GM12878 (cell line): ENCODE measurements around the gene AKR1B15. TPM values are rescaled to one million over a fixed set of nuclear protein-coding genes. Genes with fewer than 3 reads are reported as not detected.

ENCODE experiments used
- ATAC-seq: fragments of 200-7000 bp; cut with Tn5 transposase; 3 replicates; pipeline ENCODE4 v1.9.1; 2020; ENCODE audit warnings: mild to moderate bottlenecking, moderate library complexity
- BruUV-seq: library from RNA; stranded (reverse); fragments of 400-500 nt; replicated peaks from 2 replicates; lab custom pipeline; 2021; lab: Mats Ljungman, UMichigan
- CTCF ChIA-PET: fragments of 300-600 bp; sonication (Branson Sonifier 250); formaldehyde crosslinking; extraction: SDS; loops from one replicate; lab custom pipeline; 2021; ENCODE audit warnings: inconsistent platforms; lab: Yijun Ruan, JAX
- POLR2A ChIA-PET: fragments of 350-600 bp; formaldehyde crosslinking; extraction: SDS; loops from one replicate; lab custom pipeline; 2021; ENCODE audit warnings: inconsistent platforms; lab: Charles Lee
- RAD21 ChIA-PET: fragments of 300-600 bp; sonication (Branson Sonifier 250); formaldehyde crosslinking; loops from one replicate; lab custom pipeline; 2023; ENCODE audit warnings: antibody characterized with exemption; ENCODE audit not compliant: unreplicated experiment; lab: Charles Lee
- SMC1A ChIA-PET: fragments of 300-600 bp; sonication (Branson Sonifier 250); formaldehyde crosslinking; loops from one replicate; lab custom pipeline; 2023; ENCODE audit not compliant: unreplicated experiment, uncharacterized antibody; lab: Charles Lee
- DNase-seq: peaks from one replicate; pipeline ENCODE4 v3.0.0-alpha.2; 2011; ENCODE audit warnings: low read depth, low spot score
- FAIRE-seq: peaks from 3 replicates; lab custom pipeline; 2011; peaks lifted over from hg19 to GRCh38; lab: Jason Lieb, UNC
- H2AFZ ChIP-seq: 2 replicates; pipeline ENCODE4 v1.6.0; 2011; ENCODE audit warnings: low read depth, low read length, control low read depth; ENCODE audit not compliant: control insufficient read depth
- H3K27ac ChIP-seq: 2 replicates; pipeline ENCODE4 v1.5.1; 2011; ENCODE audit warnings: control low read depth; ENCODE audit not compliant: control insufficient read depth, insufficient read depth
- H3K27me3 ChIP-seq, 2 experiments: replicated peaks in 1 of 2; 2 replicates each; pipeline versions ENCODE4 v1.6.0 to v1.6.1; 2011; ENCODE audit warnings: low read length in 1 of 2; ENCODE audit not compliant: control insufficient read depth in 2 of 2, insufficient read depth in 2 of 2
- H3K36me3 ChIP-seq, 2 experiments: 2 replicates each; pipeline ENCODE4 v1.5.1; 2011; ENCODE audit warnings: low read length in 1 of 2; ENCODE audit not compliant: control insufficient read depth in 2 of 2, insufficient read depth in 2 of 2
- H3K4me1 ChIP-seq: 2 replicates; pipeline ENCODE4 v1.6.1; 2011; ENCODE audit warnings: mild to moderate bottlenecking, low read length, moderate library complexity, mixed read lengths; ENCODE audit not compliant: control insufficient read depth, insufficient read depth
- H3K4me2 ChIP-seq: 2 replicates; pipeline ENCODE4 v1.6.0; 2011; ENCODE audit warnings: control low read depth; ENCODE audit not compliant: control insufficient read depth, insufficient read depth
- H3K4me3 ChIP-seq: fragments of 200-600 bp; sonication (generic); 2 replicates; pipeline ENCODE4 v1.5.1; 2016
- H3K79me2 ChIP-seq: 2 replicates; pipeline ENCODE4 v1.6.0; 2011; ENCODE audit warnings: low read length; ENCODE audit not compliant: control insufficient read depth, insufficient read depth
- H3K9ac ChIP-seq: 2 replicates; pipeline ENCODE4 v1.8.0; 2011; ENCODE audit warnings: low read length, control low read depth, mixed read lengths; ENCODE audit not compliant: control insufficient read depth, insufficient read depth
- H3K9me3 ChIP-seq: replicated peaks from 3 replicates; pipeline ENCODE4 v1.5.1; 2011; ENCODE audit warnings: mild to moderate bottlenecking, low read length; ENCODE audit not compliant: control insufficient read depth, insufficient read depth
- H4K20me1 ChIP-seq: 2 replicates; pipeline ENCODE4 v1.6.0; 2011; ENCODE audit not compliant: control insufficient read depth, insufficient read depth
- CTCF ChIP-seq, 3 experiments: IDR thresholded peaks in 2 of 3; conservative IDR thresholded peaks in 1 of 3; 2 replicates each; pipeline ENCODE4 v1.5.1; 2011; ENCODE audit warnings: low read depth in 3 of 3, low read length in 3 of 3, mild to moderate bottlenecking in 3 of 3, control low read depth in 2 of 3, moderate library complexity in 2 of 3, inconsistent platforms in 1 of 3, mixed read lengths in 1 of 3; ENCODE audit not compliant: control insufficient read depth in 2 of 3, insufficient read depth in 1 of 3; ENCODE audit errors: extremely low read depth in 1 of 3
- IKZF2 ChIP-seq, 2 experiments: fragments of 450-650 bp; IDR thresholded peaks; 2 replicates each; pipeline ENCODE4 v1.6.1; 2017; ENCODE audit warnings: mild to moderate bottlenecking in 2 of 2, moderate library complexity in 2 of 2
- RAD21 ChIP-seq: IDR thresholded peaks from 2 replicates; pipeline ENCODE4 v1.6.1; 2011; ENCODE audit warnings: mild to moderate bottlenecking, low read depth, low read length, moderate library complexity; ENCODE audit not compliant: insufficient read depth
- SMC3 ChIP-seq: IDR thresholded peaks from 2 replicates; pipeline ENCODE4 v1.6.1; 2011; ENCODE audit warnings: low read length, improper control_type of control experiment, borderline replicate concordance
- WGBS: methylation state at CpG from one replicate; pipeline ENCODE4 v1.1.6; 2016; ENCODE audit warnings: low lambda C conversion rate; ENCODE audit not compliant: insufficient replicate concordance, insufficient coverage; ENCODE audit errors: missing lambda C conversion rate; 5-methylcytosine and 5-hydroxymethylcytosine counted together
- in situ Hi-C: fragments of 300-500 bp; cut with MboI; formaldehyde crosslinking; loops from 9 replicates; pipeline ENCODE4 v1.14.3; 2018; ENCODE audit warnings: mixed read lengths
- intact Hi-C: fragments of 100-400 bp; cut with micrococcal nuclease; formaldehyde crosslinking; loops from one replicate; pipeline ENCODE4 v1.14.2; 2022; ENCODE audit not compliant: unreplicated experiment
- polyA plus RNA-seq, 11 experiments: library from polyadenylated mRNA; depleted of rRNA in 4 of 11; unstranded in 6 of 11; stranded (reverse) in 5 of 11; fragments of >200 nt; fragmentation: Nextera tagmentation in 4 of 11; fragmentation: Illumina TruSeq in 1 of 11; extraction: Ambion mirVana in 4 of 11; extraction: Trizol in 1 of 11; gene quantifications; 1 replicate in 1 of 11; 2 replicates in 10 of 11; pipeline versions ENCODE4 v1.2.1 to v1.2.3, GENCODE V29; 2011 to 2016; ENCODE audit warnings: inconsistent platforms in 2 of 11, missing spikeins in 2 of 11, low read depth in 1 of 11
- total RNA-seq, 4 experiments: library from RNA; depleted of rRNA in 3 of 4; stranded (reverse); fragments of >200 nt in 3 of 4; fragmentation: Illumina TruSeq in 1 of 4; extraction: Trizol in 1 of 4; gene quantifications; 2 replicates each; pipeline versions ENCODE4 v1.2.1 to v1.2.3, GENCODE V29; 2013 to 2021

Gene AKR1B15
- total and polyA plus RNA-seq, 10 of the 15 experiments (the other 5 are each of a cell fraction or from before 2014, with no cell fraction given), result 0.06 TPM; not detected in 9

- ChIA-PET SMC1A (interaction anchor here (1.3 to 6.7 kb wide), 4 partner anchors 34 to 93 kb away, joined by 3 to 75 read pairs (median 6); partner anchors contain the start of gene AKR1B15), CTCF (interaction anchor here (1.1 to 7.5 kb wide), 16 partner anchors 11 to 276 kb away, joined by 3 to 129 read pairs (median 6); partner anchors contain the start of genes AKR1B1 and AKR1B15), RAD21 (interaction anchor here (1.6 to 3.7 kb wide), 3 partner anchors 80 to 95 kb away, joined by 10 to 23 read pairs (median 19); no protein-coding TSS in a partner anchor), POLR2A (no interaction called here)
- Histone ChIP-seq H3K9me3 (no peaks in the 10 kb centered on the region), H3K4me2 (no peak overlapping the region), H2AFZ (no peak overlapping the region), H3K36me3 (no peaks in the 10 kb centered on the region), H3K79me2 (no peaks in the 10 kb centered on the region), H3K9ac (no peak overlapping the region), H3K4me3 (no peak overlapping the region), H4K20me1 (no peaks in the 10 kb centered on the region), H3K27ac (no peak overlapping the region), H3K27me3 (no peaks in the 10 kb centered on the region; a peak in 1 of 4 replicates), H3K4me1 (no peaks in the 10 kb centered on the region)
- FAIRE-seq (peak; percentile 13), DNase-seq (peak; percentile 8), ATAC-seq (peak; percentile 91)
- in situ Hi-C loops (loop anchor here (5.0 kb wide), 2 partner anchors 81 to 89 kb away; no protein-coding TSS in a partner anchor), intact Hi-C loops (loop anchor here (1.0 to 10.0 kb wide), 3 partner anchors 34 to 432 kb away; partner anchors contain the start of gene AKR1B15)
- BruUV-seq, result no TSS peak
- 31% methylated on average over 9 of the region's 9 CpGs for WGBS
- TF ChIP-seq SMC3 (peak; percentile 95), IKZF2 (IDR thresholded peaks at IDR 0.05) (no peak), RAD21 (peak; percentile 84), CTCF (IDR thresholded peaks at IDR 0.05 in 2 of 3, conservative IDR thresholded peaks at IDR 0.05 in 1 of 3; ENCODE audit: control insufficient read depth in 2 of 3, extremely low read depth in 1 of 3, insufficient read depth in 1 of 3, low read depth in 3 of 3, low read length in 3 of 3) (peak; percentile 57 to 78 (median 69))
Observed at GRCh38 chr7:134513169-134513752, 35.6 kb upstream of the AKR1B15 start.
